ENCODE data around the gene CDKN2B-AS1.

DNA sequence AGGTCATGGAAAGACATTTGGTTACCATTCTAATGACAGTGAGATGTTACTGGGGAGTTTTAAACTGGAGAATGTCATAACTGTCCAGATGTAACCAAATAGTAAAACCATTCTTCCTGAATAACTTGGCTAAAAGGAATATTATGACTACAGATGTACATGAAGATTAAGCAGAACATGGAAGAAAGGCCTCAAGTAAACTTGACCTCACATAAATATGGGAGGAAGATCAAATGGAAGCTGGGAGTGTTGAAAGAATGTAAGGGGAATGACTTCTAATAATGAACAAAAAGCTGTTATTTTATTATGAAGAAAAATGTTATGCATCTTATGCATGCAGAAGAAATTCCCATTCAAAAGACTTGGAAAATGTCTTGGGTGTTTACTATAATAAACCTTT lies 122.2 kb downstream of the CDKN2B-AS1 start:
- TF ChIP-seq, protein P1, sequence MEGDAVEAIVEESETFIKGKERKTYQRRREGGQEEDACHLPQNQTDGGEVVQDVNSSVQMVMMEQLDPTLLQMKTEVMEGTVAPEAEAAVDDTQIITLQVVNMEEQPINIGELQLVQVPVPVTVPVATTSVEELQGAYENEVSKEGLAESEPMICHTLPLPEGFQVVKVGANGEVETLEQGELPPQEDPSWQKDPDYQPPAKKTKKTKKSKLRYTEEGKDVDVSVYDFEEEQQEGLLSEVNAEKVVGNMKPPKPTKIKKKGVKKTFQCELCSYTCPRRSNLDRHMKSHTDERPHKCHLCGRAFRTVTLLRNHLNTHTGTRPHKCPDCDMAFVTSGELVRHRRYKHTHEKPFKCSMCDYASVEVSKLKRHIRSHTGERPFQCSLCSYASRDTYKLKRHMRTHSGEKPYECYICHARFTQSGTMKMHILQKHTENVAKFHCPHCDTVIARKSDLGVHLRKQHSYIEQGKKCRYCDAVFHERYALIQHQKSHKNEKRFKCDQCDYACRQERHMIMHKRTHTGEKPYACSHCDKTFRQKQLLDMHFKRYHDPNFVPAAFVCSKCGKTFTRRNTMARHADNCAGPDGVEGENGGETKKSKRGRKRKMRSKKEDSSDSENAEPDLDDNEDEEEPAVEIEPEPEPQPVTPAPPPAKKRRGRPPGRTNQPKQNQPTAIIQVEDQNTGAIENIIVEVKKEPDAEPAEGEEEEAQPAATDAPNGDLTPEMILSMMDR (IDR thresholded peaks at IDR 0.05): no peak
- TF ChIP-seq POLR2A (IDR thresholded peaks at IDR 0.05): no peak
